ENCODE results near the gene HNRNPU. TPM values are rescaled to one million over a fixed set of nuclear protein-coding genes. Genes with fewer than 3 reads are reported as not detected.

HNRNPU gene
- total RNA-seq, 1 donor = 348 TPM

- H3K4me3 ChIP-seq (ENCODE audit: low read depth, low read length) = no peak overlapping the region
- TF ChIP-seq CTCF (IDR thresholded peaks at IDR 0.05; ENCODE audit: insufficient read depth, low read length) = no peak
- DNase-seq (ENCODE audit: low read depth) = no peak
Observed at GRCh38 chr1:244858357-244858756, 6.0 kb downstream of the HNRNPU start.

GRCh38 chr1:244857761-244858160, 6.6 kb downstream of the HNRNPU start:
- TF ChIP-seq CTCF (IDR thresholded peaks at IDR 0.05; ENCODE audit: insufficient read depth, low read length) = no peak
- no peak for DNase-seq (ENCODE audit: low read depth)
- no peak overlapping the region for H3K4me3 ChIP-seq (ENCODE audit: low read depth, low read length)

GRCh38 chr1:244854865-244855578, 9.3 kb downstream of the HNRNPU start:
- no peak for TF ChIP-seq CTCF (IDR thresholded peaks at IDR 0.05; ENCODE audit: insufficient read depth, low read length)
- no peak overlapping the region for H3K4me3 ChIP-seq (ENCODE audit: low read depth, low read length)
- no peak for DNase-seq (ENCODE audit: low read depth)

GRCh38 chr1:244854166-244854565, 10.2 kb downstream of the HNRNPU start:
- no peak overlapping the region for H3K4me3 ChIP-seq (ENCODE audit: low read depth, low read length)
- TF ChIP-seq CTCF (IDR thresholded peaks at IDR 0.05; ENCODE audit: insufficient read depth, low read length) = no peak
- DNase-seq (ENCODE audit: low read depth) = no peak

GRCh38 chr1:244852694-244853093, 11.6 kb downstream of the HNRNPU start:
- H3K4me3 ChIP-seq (ENCODE audit: low read depth, low read length) = no peak overlapping the region
- no peak for TF ChIP-seq CTCF (IDR thresholded peaks at IDR 0.05; ENCODE audit: insufficient read depth, low read length)
- no peak for DNase-seq (ENCODE audit: low read depth)

GRCh38 chr1:244851546-244852231, 12.7 kb downstream of the HNRNPU start:
- DNase-seq (ENCODE audit: low read depth) = no peak
- no peak for TF ChIP-seq CTCF (IDR thresholded peaks at IDR 0.05; ENCODE audit: insufficient read depth, low read length)
- no peak overlapping the region for H3K4me3 ChIP-seq (ENCODE audit: low read depth, low read length)

Measured in fibroblast of the aortic adventitia (primary cell).